ENCODE results near the gene PXMP4.

PXMP4 gene

DNA sequence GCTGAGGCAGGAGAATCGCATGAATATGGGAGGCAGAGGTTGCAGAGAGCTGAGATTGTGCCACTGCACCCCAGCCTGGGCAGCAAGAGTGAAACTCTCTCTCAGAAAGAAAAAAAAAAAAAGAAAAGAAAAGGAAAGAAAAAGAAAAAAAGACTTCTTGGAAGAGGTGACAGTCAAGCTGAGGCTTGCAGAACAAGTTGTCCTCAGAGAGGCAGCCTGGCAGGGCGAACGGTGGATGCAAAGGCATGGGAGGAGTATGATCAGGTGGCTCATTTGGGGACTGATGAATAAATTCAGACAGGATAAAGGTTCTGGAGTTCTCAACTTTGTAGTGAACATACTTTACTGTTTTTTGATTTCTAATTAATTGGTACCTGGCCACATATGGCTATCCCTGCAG, 24.1 kb upstream of the PXMP4 start:
- Mint-ChIP-seq H3K9me3 (no peaks in the 10 kb centered on the region), H3K27ac (no peak overlapping the region), H3K27me3 (no peaks in the 10 kb centered on the region)

DNA sequence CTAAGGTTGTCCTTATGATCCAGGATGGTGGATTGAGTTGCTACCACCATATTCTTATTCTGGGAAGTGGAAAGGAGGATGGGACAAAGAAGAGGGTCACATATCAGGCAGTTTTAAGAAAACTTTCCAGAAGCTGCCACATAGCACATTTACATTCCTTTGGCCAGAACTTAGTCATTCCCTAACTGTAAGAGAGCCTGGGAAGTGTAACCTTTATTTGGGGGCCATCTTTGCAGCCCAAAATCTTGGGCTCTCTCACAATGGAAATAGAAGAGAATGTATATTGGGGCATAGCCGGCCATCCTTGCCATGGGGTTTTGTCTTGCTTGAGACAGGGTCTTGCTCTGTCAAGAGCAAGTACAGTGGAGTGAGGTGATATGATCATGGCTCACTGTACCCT, 20.1 kb upstream of the PXMP4 start:
- Mint-ChIP-seq H3K27ac (no peak overlapping the region), H3K4me1 (ENCODE audit: low read depth) (no peaks in the 10 kb centered on the region), H3K4me3 (no peak overlapping the region), H3K9me3 (peaks cover 9% of the 10 kb centered on the region), H3K27me3 (no peaks in the 10 kb centered on the region), H3K36me3 (ENCODE audit: low read depth) (peaks cover 23% of the 10 kb centered on the region)

More for the DNA sequence above, 24.1 kb upstream of the PXMP4 start:
- no peak overlapping the region for H3K4me3 Mint-ChIP-seq
- no peaks in the 10 kb centered on the region for H3K4me1 Mint-ChIP-seq (ENCODE audit: low read depth)
- H3K36me3 Mint-ChIP-seq (ENCODE audit: low read depth) = peaks cover 22% of the 10 kb centered on the region

DNA sequence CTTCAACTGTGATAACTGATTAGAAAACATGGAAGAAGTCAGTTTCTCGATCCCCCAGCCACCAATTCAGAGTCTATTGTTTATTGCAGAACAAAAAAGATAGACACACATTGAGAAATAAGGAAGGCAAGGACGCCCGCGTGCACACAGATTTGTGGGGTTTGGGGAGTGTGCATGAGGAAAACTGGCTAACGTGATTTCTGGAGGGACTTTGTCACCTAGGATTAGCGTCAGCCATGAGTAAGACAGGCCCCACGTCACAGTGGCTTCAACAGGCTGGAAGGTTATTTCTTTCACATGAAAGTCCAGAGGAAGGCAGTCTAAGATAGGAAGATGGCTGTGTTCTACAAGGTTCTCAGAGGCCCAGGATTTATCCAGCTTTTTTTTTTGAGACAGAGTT, 19.4 kb upstream of the PXMP4 start:
- Mint-ChIP-seq H3K27ac (no peak overlapping the region), H3K9me3 (peaks cover 9% of the 10 kb centered on the region), H3K36me3 (ENCODE audit: low read depth) (peaks cover 22% of the 10 kb centered on the region), H3K4me1 (ENCODE audit: low read depth) (no peaks in the 10 kb centered on the region), H3K27me3 (no peaks in the 10 kb centered on the region), H3K4me3 (no peak overlapping the region)

DNA sequence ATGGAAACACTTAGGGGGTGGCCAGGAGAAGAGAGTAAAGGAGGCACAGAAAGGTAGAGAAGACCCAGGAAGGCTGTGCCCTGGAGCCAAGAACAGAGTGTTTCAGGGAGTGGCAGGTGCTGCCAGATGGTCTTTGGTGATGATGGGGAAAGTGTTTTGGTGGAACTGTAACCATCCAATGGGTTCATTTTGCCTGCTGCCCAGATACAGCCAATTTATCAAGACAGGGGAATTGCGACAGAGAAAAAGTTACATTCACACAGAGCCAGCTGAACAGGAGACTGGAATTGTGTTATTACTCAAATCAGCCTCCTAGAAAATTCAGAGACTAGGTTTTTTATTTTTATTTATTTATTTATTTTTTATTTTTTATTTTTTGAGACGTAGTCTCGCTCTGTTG, 16.9 kb upstream of the PXMP4 start:
- peaks cover 22% of the 10 kb centered on the region for H3K36me3 Mint-ChIP-seq (ENCODE audit: low read depth)
- peaks cover 9% of the 10 kb centered on the region for H3K9me3 Mint-ChIP-seq
- peaks cover 17% of the 10 kb centered on the region for H3K4me1 Mint-ChIP-seq (ENCODE audit: low read depth)
- no peak overlapping the region for H3K27ac Mint-ChIP-seq
- no peak overlapping the region for H3K4me3 Mint-ChIP-seq
- H3K27me3 Mint-ChIP-seq = no peaks in the 10 kb centered on the region

DNA sequence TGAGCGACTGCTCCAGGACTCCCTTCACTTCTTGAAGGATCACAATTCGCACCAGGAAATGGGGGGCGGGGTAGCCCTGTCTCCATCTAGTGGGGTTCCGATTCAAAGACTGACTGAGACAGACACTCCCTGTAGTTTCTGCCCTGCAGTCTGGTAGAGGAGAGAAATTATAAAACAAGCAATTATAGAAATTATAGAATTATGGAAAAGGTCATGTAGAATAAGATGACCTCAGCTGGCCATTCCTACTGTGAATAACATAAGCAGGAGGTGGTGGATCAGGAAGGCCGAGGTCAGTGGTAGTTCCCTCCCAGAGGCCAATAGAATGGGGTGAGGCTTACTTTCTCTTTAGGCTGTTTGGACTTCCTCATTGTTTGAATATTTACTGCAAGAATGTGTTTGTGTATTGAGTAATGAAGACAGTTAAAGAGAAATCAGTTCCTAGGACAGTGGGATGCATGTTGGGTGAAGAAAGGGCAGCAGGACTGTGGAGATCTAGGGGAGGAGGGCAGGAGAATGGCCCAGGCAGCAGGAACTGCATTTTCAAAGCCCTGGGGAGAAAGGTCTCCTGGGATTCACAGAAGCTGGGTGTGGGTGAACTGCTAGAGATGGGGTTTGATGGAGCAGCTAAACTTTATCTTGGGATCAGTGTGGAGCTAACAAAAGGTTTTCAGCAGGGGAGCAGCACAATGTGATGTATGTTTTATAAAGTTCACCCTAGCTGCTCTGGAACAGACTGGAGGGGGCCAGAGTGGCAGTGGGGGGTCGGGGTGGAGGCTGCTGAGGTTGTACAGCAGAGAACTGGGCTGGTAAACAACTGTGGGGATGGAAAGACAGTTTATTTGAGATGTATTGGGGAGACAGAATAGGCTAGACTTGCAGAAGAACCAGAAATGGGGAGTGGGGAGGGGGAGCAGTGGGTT, 13.8 kb upstream of the PXMP4 start:
- Mint-ChIP-seq H3K36me3 (ENCODE audit: low read depth) (peaks cover 22% of the 10 kb centered on the region), H3K9me3 (peaks cover 9% of the 10 kb centered on the region), H3K27ac (peak overlapping the region; percentile 49), H3K4me3 (peak overlapping the region; percentile 44), H3K27me3 (no peaks in the 10 kb centered on the region), H3K4me1 (ENCODE audit: low read depth) (peaks cover 22% of the 10 kb centered on the region)

DNA sequence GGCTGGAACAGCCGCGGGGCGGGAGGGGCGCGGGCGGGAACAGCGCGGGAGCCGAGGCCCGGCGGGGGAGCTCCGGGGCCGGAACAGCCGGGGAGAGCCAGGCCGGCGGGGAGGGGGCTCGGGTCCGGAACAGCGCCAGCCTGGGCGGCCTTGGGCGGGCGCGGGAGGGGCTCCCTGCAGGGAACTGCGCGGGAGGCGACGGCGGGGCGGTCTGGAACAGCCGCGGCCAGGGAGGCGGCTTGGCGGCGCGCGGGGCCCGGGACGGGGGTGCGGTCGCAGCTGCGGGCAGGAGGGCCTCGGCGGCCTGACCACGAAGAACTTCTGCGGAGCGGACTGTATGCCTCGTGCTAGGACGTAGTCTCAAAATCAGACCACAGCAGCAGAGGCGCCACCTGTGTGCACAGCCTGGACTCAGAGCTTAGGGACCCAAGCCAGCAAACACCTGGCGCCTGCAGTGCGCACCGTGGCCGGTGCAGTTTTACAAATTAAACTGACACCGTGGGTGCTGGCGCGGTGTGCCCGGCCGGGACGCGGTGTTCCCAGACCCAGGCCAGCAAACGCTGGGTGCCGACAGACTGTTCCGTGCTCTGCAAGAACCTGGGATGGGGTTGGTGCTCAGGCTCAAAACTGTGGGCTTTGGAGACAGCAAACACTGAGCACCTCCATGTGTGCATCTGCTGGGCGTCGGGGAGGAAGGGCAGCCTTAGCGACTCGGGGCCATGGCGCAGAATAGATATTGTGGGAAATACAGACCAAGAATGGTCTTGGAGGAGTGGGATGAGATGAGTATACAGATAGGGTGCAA, 12.3 kb upstream of the PXMP4 start:
- Mint-ChIP-seq H3K4me1 (ENCODE audit: low read depth) (peaks cover 22% of the 10 kb centered on the region), H3K9me3 (peaks cover 9% of the 10 kb centered on the region), H3K4me3 (peak overlapping the region; percentile 84), H3K27ac (peak overlapping the region; percentile 77), H3K36me3 (ENCODE audit: low read depth) (peaks cover 17% of the 10 kb centered on the region), H3K27me3 (no peaks in the 10 kb centered on the region)

DNA sequence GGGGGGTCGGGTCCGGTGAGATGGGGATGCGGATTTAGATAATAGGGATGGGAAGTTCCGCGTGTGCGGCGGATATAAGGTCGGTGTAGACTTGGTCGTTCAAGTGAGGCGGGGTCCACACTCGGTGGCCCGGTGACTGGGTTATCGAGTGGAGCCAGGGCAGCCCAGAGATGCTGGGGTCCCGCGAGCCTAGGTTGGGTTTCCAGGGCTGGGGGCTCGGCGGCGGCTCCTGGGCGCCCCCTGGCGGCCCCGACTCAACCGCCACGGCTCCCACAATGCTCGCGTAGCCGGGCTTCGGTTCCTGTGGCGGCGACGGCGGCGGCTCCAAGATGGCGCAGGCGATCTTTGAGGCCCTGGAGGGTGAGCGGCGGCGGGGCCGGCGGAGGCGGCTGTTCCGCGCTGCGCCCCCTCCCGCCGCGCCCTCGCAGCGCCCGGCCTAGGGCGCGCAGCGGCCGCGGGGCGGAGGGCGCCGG, 11.6 kb upstream of the PXMP4 start, which contains the start of gene ZNF341:
Gene ZNF341 (plus strand): TSS at position 304 of the 473 bp plus-strand sequence. CDS start 26 bp downstream, at position 330.
- Mint-ChIP-seq H3K27me3 (no peaks in the 10 kb centered on the region), H3K36me3 (ENCODE audit: low read depth) (peaks cover 13% of the 10 kb centered on the region), H3K4me1 (ENCODE audit: low read depth) (peaks cover 22% of the 10 kb centered on the region), H3K4me3 (peak within 1 kb of the TSS; percentile 86), H3K27ac (peak within 1 kb of the TSS; percentile 93), H3K9me3 (peaks cover 5% of the 10 kb centered on the region)

DNA sequence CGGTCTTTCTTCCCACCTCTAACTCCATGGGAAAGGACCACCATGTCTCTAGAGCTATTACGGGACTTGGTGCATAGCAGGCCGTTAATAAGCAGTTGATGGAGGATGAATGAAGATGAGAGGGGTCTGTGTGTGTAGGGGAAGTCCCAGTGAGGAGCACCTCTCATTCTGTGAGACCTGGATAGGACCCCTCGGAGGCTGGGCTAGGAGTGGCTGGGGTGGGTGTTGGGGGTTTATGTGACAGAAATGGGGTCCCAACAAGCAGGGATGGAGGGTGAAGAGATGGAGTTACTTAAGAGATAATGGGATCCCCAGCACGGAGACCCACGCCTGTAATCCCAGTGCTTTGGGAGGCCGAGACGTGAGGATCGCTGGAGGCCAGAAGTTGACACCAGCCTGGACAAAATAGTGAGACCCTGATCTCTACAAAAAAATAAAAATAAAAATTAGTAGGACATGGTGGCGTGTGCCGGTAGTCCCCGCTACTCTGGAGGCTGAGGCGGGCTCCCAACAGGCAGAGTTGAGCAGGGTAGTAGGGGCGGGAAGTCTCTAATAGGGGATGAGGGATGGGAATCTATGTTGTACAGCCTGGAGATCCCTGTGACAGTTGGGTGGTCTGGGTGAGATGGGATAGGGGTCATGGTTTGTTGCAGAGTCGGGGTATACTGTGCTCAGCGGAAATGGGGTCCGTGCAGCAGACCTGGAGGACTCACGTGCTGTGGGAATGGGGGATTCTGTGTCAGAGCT, 11.0 kb upstream of the PXMP4 start:
- peak overlapping the region; percentile 93 for H3K27ac Mint-ChIP-seq
- H3K27me3 Mint-ChIP-seq = no peaks in the 10 kb centered on the region
- H3K9me3 Mint-ChIP-seq = peaks cover 2% of the 10 kb centered on the region
- H3K4me1 Mint-ChIP-seq (ENCODE audit: low read depth) = peaks cover 22% of the 10 kb centered on the region
- H3K4me3 Mint-ChIP-seq = peak overlapping the region; percentile 86
- peaks cover 7% of the 10 kb centered on the region for H3K36me3 Mint-ChIP-seq (ENCODE audit: low read depth)

DNA sequence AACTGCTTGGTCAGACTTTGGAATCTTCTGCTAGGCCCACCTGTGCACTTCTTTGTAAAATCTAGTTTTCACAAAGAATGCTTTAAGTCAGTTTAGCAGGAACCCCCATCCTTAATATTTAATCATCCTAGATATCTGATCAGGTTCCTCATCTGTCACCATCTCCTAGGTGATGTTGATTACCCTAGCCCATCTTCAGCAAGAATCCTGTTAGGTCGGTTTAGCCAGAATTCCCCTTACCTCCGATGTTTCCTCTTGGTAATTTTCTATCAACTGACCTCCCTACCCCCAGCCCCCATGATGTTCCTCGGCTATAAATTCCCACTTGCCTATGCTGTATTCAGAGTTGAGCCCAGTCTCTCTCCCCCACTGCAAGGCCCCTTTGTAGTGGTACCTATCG, 9.0 kb upstream of the PXMP4 start:
- H3K4me1 Mint-ChIP-seq (ENCODE audit: low read depth) = peaks cover 20% of the 10 kb centered on the region
- no peak overlapping the region for H3K27ac Mint-ChIP-seq
- no peaks in the 10 kb centered on the region for H3K36me3 Mint-ChIP-seq (ENCODE audit: low read depth)
- H3K4me3 Mint-ChIP-seq = no peak overlapping the region
- no peaks in the 10 kb centered on the region for H3K9me3 Mint-ChIP-seq
- H3K27me3 Mint-ChIP-seq = no peaks in the 10 kb centered on the region

DNA sequence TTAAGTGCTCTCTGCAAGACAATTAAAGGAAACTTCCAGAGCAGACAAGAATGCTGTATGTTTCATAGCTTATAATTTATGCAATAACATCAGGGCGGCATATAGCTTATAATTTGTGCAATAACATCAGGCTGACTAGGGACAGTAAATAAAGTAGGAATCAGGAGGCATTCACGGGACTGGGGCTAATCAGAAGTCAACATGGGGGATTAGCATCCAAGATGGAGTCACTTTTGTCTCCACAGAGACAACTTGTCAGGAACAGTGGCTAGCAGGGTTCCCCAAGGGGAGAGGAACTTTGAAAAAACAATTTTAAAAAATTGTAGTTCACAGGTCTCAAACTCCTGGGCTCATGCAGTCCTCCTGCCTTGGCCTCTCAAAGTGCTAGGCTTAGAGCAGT, 8.4 kb upstream of the PXMP4 start:
- Mint-ChIP-seq H3K27ac (no peak overlapping the region), H3K4me1 (ENCODE audit: low read depth) (peaks cover 13% of the 10 kb centered on the region), H3K36me3 (ENCODE audit: low read depth) (no peaks in the 10 kb centered on the region), H3K9me3 (no peaks in the 10 kb centered on the region), H3K4me3 (no peak overlapping the region), H3K27me3 (no peaks in the 10 kb centered on the region)

DNA sequence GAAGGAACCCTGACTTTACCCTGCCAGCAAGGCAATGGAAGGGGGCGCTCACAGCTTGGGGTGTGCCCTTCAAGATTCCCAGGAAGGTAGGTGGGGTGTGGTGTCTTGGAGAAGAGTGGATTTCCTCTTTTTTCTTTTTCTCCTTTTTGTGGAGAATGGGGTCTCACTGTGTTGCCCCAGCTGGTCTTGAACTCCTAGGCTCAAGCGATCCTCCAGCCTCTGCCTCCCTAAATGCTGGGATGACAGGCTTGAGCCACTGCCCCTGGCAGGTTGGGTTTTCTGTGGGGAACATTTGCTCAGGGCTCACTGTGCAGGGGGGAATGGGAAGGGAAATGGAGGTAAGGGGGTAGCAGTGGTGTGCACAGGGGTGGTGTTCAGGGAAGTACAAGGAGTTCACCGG, 7.7 kb upstream of the PXMP4 start:
- Mint-ChIP-seq H3K4me1 (ENCODE audit: low read depth) (peaks cover 9% of the 10 kb centered on the region), H3K27me3 (no peaks in the 10 kb centered on the region), H3K9me3 (no peaks in the 10 kb centered on the region), H3K4me3 (no peak overlapping the region), H3K36me3 (ENCODE audit: low read depth) (no peaks in the 10 kb centered on the region), H3K27ac (no peak overlapping the region)

DNA sequence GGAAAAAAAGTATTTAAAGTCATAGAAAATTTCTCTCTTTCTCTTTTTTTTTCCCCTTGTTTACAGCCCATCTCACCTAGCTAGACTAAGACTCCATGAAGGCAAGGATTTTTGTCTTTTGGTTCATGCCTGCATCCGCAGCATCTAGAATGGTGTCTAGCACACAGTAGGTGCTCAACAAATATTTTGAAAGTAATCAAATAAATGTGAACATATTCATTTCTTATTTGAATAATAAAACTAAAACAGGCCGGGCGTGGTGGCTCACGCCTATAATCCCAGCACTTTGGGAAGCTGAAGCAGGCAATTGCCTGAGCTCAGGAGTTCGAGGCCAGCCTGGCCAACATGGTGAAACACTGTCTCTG, 7.0 kb upstream of the PXMP4 start:
- H3K36me3 Mint-ChIP-seq (ENCODE audit: low read depth) = no peaks in the 10 kb centered on the region
- H3K4me1 Mint-ChIP-seq (ENCODE audit: low read depth) = peaks cover 5% of the 10 kb centered on the region
- no peaks in the 10 kb centered on the region for H3K27me3 Mint-ChIP-seq
- H3K27ac Mint-ChIP-seq = no peak overlapping the region
- no peaks in the 10 kb centered on the region for H3K9me3 Mint-ChIP-seq
- H3K4me3 Mint-ChIP-seq = no peak overlapping the region

DNA sequence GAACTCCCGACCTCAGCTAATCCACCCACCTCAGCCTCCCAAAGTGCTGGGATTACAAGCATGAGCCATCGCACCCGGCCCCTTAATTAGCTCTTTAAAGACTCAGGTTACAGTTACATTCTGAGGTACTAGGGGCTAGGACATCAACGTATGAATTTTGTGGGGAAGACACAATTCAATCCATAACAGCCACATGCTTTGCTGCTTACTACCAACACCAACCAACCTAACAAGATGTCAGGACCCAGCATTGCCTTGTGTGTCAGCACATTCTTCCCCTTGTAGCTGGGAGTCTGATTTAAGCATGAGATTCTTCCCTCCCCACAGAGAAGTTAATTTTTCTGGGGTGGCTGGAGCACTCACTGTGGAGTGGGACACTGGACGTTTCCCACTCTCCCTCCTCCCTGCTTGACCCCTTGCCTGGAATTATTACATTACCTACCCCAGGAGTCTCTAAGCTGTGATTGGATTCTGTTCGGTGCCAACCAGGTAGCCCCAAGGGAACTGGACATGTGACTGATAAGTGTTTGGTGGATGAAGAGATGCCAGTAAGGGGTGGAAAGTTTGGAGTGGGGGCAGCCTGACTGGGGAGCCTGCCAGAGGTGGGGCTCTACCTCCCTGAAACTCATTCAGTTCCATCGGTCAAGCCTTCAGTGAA, 5.6 kb upstream of the PXMP4 start:
- no peaks in the 10 kb centered on the region for H3K9me3 Mint-ChIP-seq
- no peaks in the 10 kb centered on the region for H3K27me3 Mint-ChIP-seq
- no peaks in the 10 kb centered on the region for H3K36me3 Mint-ChIP-seq (ENCODE audit: low read depth)
- no peak overlapping the region for H3K4me3 Mint-ChIP-seq
- H3K4me1 Mint-ChIP-seq (ENCODE audit: low read depth) = peaks cover 4% of the 10 kb centered on the region
- H3K27ac Mint-ChIP-seq = no peak overlapping the region

DNA sequence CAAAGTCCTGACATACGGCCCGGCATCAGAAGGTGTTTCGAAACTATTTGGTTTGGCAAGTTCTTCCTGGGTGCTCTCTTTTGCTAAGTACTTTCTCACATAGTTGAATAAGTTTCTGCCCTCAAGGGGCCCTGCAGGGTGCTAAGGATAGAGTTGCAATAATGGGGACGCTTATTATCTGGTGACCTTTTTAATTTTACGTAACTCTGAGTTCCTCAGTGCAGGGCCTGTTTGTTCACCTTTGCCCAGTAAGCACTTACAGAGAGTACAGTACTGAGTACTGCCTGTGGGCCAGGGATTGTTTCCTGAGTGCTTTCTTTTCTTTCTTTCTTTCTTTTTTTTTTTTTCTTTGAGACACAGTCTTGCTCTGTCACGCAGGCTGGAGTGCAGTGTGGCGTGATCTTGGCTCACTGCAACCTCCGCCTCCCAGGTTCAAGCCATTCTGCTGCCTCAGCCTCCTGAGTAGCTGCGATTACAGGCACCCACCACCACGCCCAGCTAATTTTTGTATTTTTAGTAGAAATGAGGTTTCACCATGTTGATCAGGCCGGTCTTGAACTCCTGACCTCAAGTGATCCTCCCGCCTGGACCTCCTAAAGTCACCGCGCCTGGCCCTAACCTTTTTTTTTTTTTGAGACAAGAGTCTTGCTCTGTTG, 4.5 kb upstream of the PXMP4 start:
- Mint-ChIP-seq H3K9me3 (no peaks in the 10 kb centered on the region), H3K36me3 (ENCODE audit: low read depth) (no peaks in the 10 kb centered on the region), H3K27ac (no peak overlapping the region), H3K4me3 (no peak overlapping the region), H3K27me3 (no peaks in the 10 kb centered on the region), H3K4me1 (ENCODE audit: low read depth) (peaks cover 13% of the 10 kb centered on the region)
